Ascending aorta (tissue), 2 donors: ENCODE data around the gene RGMB. TPM values are rescaled to one million over a fixed set of nuclear protein-coding genes. Genes with fewer than 3 reads are reported as not detected.

ENCODE experiments used
- DNase-seq, 2 donors: peaks; one replicate each; pipeline ENCODE4 v3.0.0-alpha.2; 2019; ENCODE audit warnings: low spot score in 2 of 2
- H3K27ac ChIP-seq, 2 donors: fragments of 200-600 bp; sonication (generic); one replicate each; pipeline ENCODE4 v1.5.1; 2016 to 2017; ENCODE audit warnings: mild to moderate bottlenecking in 1 of 2
- H3K27me3 ChIP-seq: fragments of 200-600 bp; sonication (generic); one replicate; pipeline ENCODE4 v1.5.1; 2017
- H3K36me3 ChIP-seq, 2 donors: fragments of 200-600 bp; sonication (generic); one replicate each; pipeline ENCODE4 v1.5.1; 2016
- H3K4me1 ChIP-seq, 2 donors: fragments of 200-600 bp; sonication (generic); one replicate each; pipeline ENCODE4 v1.5.1; 2016 to 2017; ENCODE audit warnings: mild to moderate bottlenecking in 1 of 2
- H3K4me3 ChIP-seq, 2 donors: fragments of 200-600 bp; sonication (generic); one replicate each; pipeline ENCODE4 v1.5.1; 2016 to 2017; ENCODE audit warnings: mild to moderate bottlenecking in 1 of 2
- H3K9me3 ChIP-seq, 2 donors: fragments of 200-600 bp; sonication (generic); one replicate each; pipeline ENCODE4 v1.5.1; 2016
- intact Hi-C: fragments of 100-400 bp; cut with DNase I; formaldehyde crosslinking; loops from one replicate; pipeline ENCODE4 v1.15.1; 2023
- total RNA-seq: library from RNA; depleted of rRNA; stranded (reverse); fragments of >200 nt; gene quantifications from one replicate; pipeline ENCODE4 v1.1.0, GENCODE V29; 2016
- TF ChIP-seq, protein P1 (sequence below), 3 experiments: fragments of 200-600 bp in 2 of 3; fragments of 450-650 bp in 1 of 3; sonication (generic) in 2 of 3; IDR thresholded peaks; one replicate each; pipeline ENCODE4 v1.5.1; 2016 to 2019; ENCODE audit warnings: antibody characterized with exemption in 3 of 3, mild to moderate bottlenecking in 1 of 3, moderate library complexity in 1 of 3

The RGMB gene
- total RNA-seq, 1 donor from 2014 or later: 20.9 TPM

DNA sequence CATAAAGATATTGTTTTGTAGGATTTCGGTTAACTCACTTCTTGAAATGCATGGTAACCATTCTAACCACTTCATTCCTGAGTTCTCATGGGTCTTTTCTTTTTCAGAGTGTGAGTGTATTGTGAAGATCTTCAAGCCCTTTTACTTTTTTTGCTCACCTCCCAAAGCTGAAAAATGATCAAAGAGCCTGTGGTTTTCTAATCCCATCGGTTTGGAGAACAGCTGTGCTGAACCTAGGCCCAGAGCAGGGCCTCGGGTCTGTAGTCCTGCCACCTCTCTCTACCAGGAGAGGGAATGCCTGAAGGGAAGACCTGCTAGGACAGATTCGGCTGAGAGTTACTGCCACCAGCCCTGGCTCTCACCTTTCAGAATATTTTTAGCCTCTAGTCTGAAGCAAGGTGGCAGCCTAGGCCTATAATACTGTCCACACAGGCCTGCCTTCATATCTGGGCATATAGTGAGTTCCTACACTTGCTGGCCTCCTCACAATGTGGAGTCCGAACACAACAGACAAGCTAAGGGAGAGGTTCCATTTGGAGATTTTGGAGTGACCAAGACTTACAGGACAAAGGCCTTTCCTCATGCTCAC lies 13.8 kb downstream of the RGMB start:
- H3K4me1 ChIP-seq: no peaks in the 10 kb centered on the region
- H3K27ac ChIP-seq: no peak overlapping the region

DNA sequence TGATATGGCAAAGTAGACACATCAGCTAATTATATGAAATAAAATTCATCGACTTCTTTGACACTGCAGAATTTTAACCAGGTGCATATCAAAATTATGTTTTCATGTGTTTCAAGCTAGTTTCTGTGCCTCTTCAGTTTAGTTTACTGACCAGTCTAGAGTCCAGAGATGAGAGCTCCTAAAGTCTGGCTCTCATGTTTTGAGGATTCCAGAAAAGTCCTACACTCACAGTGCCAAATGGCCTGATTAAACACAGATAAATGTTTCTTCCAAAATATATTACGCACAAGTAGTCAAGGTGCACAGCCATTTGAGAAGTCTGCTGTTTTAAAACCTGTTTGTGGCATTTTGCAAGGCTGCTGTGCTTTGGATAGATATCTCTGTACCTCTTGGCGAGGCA lies 15.6 kb downstream of the RGMB start:
- intact Hi-C loops: no loop called here
- TF ChIP-seq, protein P1, sequence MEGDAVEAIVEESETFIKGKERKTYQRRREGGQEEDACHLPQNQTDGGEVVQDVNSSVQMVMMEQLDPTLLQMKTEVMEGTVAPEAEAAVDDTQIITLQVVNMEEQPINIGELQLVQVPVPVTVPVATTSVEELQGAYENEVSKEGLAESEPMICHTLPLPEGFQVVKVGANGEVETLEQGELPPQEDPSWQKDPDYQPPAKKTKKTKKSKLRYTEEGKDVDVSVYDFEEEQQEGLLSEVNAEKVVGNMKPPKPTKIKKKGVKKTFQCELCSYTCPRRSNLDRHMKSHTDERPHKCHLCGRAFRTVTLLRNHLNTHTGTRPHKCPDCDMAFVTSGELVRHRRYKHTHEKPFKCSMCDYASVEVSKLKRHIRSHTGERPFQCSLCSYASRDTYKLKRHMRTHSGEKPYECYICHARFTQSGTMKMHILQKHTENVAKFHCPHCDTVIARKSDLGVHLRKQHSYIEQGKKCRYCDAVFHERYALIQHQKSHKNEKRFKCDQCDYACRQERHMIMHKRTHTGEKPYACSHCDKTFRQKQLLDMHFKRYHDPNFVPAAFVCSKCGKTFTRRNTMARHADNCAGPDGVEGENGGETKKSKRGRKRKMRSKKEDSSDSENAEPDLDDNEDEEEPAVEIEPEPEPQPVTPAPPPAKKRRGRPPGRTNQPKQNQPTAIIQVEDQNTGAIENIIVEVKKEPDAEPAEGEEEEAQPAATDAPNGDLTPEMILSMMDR (IDR thresholded peaks at IDR 0.05): no peak
- H3K9me3 ChIP-seq: no peaks in the 10 kb centered on the region
- H3K27me3 ChIP-seq: no peaks in the 10 kb centered on the region
- H3K36me3 ChIP-seq: peaks cover 4 to 9% of the 10 kb centered on the region in 2 donors
- no peak overlapping the region for H3K27ac ChIP-seq
- no peaks in the 10 kb centered on the region for H3K4me1 ChIP-seq
- H3K4me3 ChIP-seq: no peak overlapping the region
- DNase-seq: no peak

More for the DNA sequence above, 13.8 kb downstream of the RGMB start:
- H3K4me3 ChIP-seq: no peak overlapping the region
- no peaks in the 10 kb centered on the region for H3K27me3 ChIP-seq
- intact Hi-C loops: no loop called here
- H3K9me3 ChIP-seq: no peaks in the 10 kb centered on the region
- TF ChIP-seq, protein P1 (IDR thresholded peaks at IDR 0.05): no peak
- H3K36me3 ChIP-seq: no peaks in the 10 kb centered on the region
- DNase-seq: no peak

DNA sequence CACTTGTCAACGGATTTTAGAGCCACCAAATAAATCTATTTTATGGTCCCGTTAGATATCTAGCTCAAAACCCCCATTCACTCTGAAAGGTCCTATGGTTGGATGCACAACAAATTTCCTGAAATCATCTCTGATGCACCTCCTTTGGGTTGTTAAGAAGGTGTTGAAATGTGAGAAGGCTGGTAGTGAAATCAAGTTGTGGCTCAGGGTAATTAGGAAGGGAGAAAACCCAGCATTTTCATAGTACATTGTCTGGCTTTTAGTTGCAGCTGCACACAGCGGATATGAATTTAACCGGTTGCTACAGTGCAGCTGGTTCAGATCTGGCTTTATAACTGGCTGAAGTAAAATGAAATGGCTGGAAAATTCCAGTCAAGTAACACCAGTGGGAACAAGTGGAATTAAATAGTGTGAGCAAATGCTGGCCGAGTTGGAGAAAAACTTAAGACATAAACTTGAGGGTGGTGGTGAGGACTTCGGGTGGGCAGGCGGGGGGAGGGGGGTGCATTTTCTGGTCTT lies 17.6 kb downstream of the RGMB start:
- Histone ChIP-seq H3K4me1 (no peaks in the 10 kb centered on the region), H3K27ac (no peak overlapping the region), H3K9me3 (no peaks in the 10 kb centered on the region), H3K36me3 (peaks cover 4 to 9% of the 10 kb centered on the region in 2 donors), H3K27me3 (no peaks in the 10 kb centered on the region), H3K4me3 (no peak overlapping the region)
- intact Hi-C loops: no loop called here
- TF ChIP-seq, protein P1 (IDR thresholded peaks at IDR 0.05): no peak
- no peak for DNase-seq

DNA sequence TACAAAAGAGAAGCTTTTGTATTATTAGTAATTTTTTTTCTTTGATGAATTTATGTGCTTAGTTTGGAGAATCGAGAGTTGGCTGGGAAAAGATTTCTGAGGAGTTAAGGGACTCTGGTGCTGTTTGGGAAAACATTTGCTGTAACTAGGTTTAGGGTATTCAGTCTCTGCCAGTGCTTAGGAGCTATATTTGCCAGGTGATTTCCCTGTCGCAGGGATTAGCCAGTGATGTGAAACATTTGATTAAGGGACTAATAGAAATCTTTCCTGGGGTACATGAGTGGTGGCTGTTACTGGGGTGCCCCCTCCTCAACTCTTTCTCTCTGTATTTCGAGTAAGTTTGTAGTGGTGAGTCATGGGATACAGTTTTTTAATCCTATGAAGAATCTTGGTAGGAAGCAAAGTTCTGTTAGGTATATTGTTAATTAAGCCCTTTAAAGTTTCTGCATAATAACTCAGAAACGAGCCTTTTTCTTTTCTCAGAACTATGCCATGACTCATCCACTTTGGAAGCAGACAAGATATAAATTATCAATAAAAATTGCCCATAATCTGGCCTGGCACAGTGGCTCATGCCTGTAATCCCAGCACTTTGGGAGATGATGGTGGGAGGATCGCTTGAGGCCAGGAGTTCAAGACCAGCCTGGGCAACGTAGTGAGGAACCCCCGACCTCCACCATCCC lies 18.6 kb downstream of the RGMB start:
- Histone ChIP-seq H3K27me3 (no peaks in the 10 kb centered on the region), H3K4me3 (no peak overlapping the region), H3K36me3 (peaks cover 4 to 9% of the 10 kb centered on the region in 2 donors), H3K9me3 (no peaks in the 10 kb centered on the region), H3K4me1 (no peaks in the 10 kb centered on the region), H3K27ac (no peak overlapping the region)
- DNase-seq: no peak
- TF ChIP-seq, protein P1 (IDR thresholded peaks at IDR 0.05): no peak
- intact Hi-C loops: no loop called here

DNA sequence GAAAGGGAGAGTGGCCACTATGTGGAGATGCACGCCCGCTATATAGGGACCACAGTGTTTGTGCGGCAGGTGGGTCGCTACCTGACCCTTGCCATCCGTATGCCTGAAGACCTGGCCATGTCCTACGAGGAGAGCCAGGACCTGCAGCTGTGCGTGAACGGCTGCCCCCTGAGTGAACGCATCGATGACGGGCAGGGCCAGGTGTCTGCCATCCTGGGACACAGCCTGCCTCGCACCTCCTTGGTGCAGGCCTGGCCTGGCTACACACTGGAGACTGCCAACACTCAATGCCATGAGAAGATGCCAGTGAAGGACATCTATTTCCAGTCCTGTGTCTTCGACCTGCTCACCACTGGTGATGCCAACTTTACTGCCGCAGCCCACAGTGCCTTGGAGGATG lies 19.8 kb downstream of the RGMB start:
- no peaks in the 10 kb centered on the region for H3K4me1 ChIP-seq
- intact Hi-C loops: no loop called here

More for the DNA sequence above, 19.8 kb downstream of the RGMB start:
- H3K36me3 ChIP-seq: peaks cover 4 to 9% of the 10 kb centered on the region in 2 donors
- no peaks in the 10 kb centered on the region for H3K9me3 ChIP-seq
- TF ChIP-seq, protein P1 (IDR thresholded peaks at IDR 0.05): no peak
- DNase-seq: no peak
- no peak overlapping the region for H3K4me3 ChIP-seq
- no peaks in the 10 kb centered on the region for H3K27me3 ChIP-seq
- H3K27ac ChIP-seq: no peak overlapping the region
